Measurements from ENCODE around the gene GALNTL6.

DNA sequence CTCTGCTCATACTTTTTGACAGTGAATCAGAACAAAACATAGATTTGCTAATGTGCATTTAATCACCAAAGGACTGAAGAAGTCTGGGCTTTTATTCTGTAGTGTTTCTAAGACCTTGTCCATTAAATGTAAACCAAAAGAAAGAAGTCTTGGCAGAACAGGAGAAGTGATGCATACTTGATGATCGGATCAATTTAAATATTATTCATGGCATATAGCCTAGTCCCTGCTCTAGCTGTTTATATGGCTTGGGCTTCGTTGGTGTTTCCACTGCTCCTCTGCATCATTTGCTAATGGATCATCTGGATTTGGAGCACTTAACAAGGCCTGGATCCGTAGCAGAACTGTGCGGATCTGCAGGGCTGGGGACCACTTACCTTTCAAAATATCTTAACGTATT is 566.6 kb downstream of the GALNTL6 start:
- TF ChIP-seq, protein P1, sequence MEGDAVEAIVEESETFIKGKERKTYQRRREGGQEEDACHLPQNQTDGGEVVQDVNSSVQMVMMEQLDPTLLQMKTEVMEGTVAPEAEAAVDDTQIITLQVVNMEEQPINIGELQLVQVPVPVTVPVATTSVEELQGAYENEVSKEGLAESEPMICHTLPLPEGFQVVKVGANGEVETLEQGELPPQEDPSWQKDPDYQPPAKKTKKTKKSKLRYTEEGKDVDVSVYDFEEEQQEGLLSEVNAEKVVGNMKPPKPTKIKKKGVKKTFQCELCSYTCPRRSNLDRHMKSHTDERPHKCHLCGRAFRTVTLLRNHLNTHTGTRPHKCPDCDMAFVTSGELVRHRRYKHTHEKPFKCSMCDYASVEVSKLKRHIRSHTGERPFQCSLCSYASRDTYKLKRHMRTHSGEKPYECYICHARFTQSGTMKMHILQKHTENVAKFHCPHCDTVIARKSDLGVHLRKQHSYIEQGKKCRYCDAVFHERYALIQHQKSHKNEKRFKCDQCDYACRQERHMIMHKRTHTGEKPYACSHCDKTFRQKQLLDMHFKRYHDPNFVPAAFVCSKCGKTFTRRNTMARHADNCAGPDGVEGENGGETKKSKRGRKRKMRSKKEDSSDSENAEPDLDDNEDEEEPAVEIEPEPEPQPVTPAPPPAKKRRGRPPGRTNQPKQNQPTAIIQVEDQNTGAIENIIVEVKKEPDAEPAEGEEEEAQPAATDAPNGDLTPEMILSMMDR (IDR thresholded peaks at IDR 0.05) = no peak
- TF ChIP-seq EP300 (IDR thresholded peaks at IDR 0.05) = no peak
- no peak for TF ChIP-seq POLR2A (IDR thresholded peaks at IDR 0.05)

Data from stomach (tissue), 4 donors.